GM18909 (cell line): Measurements from ENCODE around the gene DDX1.

ENCODE experiments used
- ATAC-seq: cut with Tn5 transposase; IDR thresholded peaks from one replicate; pipeline ENCODE4 v1.9.1; 2021; ENCODE audit warnings: mild to moderate bottlenecking; ENCODE audit not compliant: unreplicated experiment, poor library complexity

DDX1 gene

GRCh38 chr2:15642011-15642814 is 50.5 kb downstream of the DDX1 start:
- ATAC-seq: no peak

GRCh38 chr2:15642815-15643500 is 51.3 kb downstream of the DDX1 start:
- no peak for ATAC-seq

DNA sequence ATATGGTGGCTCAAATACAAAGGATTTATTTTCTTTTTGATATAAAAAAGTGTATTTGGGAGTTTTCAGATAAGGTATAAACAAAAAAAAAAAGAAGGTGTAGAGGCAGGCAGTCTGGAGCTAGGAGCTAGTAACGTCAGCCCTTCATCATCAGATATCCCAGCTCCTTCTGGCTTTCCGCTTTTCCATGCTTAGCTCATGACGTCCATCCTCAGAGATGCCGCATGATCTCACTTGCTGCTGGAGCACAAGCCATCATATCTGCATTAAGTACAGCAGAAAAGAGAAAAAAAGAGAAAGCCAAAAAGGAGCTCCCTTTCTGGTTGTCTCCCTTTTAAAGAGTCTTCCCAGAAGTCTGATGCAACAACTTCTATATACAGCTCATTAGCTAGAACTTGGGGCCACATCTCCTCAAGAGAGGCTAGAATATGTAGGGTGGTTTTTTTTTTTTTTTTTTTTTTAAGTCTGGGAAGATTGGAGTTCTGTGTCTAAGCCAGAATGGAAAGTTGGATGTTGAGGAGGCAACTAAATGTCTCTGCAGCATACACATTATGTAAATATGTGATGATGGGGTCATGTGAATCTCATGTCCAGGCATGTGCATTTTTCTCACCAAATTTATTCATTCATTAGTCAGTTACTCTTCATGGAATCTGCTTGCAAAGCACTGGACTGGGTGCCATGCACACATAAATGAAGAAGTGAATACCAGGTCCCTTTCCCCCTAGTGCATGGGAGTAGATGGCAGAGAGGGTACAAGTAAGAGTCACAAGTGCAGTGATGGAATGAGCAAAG is 52.3 kb downstream of the DDX1 start:
- ATAC-seq: no peak

- no peak for ATAC-seq
These were observed 53.6 kb downstream of the DDX1 start for GRCh38 chr2:15645300-15645699.

DNA sequence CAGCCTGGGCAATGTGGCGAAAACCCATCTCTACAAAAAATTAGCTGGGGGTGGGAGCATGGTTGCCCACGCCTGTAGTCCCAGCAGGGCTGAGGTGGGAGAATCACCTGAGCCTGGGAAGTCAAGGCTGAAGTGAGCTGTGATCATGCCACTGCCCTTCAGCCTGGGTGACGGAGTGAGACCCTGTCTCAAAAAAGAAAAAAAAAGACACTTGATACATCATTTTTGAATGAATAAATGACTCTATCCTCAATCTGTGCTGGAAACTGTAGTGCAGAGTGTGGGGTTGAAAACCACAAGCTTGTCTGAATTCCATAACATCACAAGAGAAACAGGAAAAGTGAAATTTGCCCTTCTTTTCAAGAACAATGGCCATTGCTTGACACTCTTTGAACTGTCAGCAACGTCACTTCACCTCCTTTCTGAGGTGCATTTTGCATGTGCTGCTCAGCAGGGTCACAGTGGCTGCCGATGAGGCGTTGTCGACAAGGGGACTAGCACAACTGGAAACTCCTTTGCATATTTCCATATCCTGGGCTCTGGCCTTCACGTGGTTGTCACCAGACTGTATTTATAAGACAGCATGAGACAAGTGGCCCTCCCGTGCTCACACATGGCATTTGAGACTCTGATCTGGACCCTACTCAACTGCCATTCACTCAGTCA is 54.2 kb downstream of the DDX1 start:
- no peak for ATAC-seq

GRCh38 chr2:15646661-15647060 is 55.0 kb downstream of the DDX1 start:
- no peak for ATAC-seq

DNA sequence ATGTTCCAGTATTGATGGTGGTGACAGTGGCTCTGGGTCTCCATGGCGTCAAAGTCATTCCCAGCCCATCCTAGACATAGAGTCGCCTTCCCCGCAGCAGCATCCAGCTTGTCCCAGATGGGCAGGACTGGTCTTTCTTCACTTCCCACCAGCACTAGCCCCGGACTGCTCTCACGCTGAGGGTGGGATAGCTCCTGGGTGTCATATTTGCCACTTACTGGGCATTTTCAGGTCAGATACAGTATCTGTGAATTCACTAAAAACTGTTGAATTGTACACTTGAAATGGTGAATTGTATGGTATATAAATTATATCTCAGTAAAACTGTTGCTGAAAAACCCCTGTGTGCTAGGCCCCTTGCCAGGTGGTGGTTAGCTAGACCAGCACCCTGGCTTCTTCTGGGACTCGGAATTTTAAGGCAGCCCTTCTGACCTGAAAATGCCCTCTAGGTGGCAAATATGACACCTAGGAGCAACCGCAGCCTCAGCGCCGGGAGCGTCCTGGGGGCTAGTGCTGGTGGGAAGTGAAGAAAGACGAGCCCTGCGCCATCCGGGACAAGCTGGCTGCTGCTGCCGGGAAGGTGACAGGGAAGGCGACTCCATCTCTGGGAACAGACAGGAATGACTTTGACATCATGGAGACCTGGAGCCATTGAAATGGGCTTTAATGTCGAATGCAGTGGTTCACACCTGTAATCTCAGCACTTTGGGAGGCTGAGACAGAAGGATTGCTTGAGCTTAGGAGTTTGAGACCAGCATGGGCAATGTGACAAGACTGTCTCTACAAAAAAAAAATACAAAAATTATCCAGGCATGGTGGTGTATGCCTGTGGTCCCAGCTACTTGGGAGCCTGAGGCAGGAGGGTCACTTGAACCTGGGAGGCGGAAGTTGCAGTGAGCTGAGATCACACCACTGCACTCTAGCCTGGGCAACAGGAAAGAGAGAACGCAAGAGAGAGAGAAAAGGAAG is 56.2 kb downstream of the DDX1 start:
- ATAC-seq: no peak

DNA sequence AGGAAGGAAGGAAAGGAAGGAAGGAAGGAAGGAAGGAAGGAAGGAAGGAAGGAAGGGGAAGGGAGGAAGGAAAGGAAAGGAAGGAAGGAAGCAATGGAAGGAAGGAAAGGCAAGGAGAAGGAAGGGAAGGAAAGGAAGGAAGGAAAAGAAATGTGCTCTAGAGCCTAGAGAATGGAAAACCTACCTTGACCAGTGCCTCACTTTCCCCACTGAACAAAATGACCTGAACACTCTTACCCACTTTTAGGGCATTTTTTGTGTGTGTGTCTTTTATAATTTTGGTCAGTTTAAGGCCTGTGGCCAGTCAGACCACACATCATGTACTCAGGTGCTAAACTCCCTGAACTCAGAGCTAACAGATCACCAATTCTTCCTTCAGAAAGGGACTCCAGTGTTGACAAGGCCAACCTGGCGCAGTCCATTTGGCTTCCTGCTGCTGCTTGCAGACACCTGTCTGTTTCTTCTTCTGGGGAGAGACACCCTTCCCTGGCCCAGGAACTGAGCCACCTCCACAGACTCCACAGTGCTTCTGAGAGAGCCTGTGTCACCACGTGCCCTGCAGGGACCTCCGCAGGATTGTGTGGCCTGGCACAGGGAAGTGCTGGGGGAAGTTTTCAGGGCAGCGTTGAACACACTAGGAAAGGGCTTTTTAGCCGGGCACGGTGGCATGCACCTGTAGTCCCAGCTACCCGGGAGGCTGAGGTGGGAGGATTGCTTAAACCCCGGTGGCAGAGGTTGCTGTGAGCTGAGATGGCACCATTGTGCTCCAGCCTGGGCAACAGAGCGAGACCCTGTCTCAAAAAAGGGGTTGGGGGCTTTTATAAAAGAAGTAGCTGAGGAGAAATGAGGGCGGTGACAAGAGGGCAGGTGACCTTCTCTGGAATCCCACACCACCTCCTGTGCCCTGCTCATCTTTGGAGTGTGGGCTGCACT is 57.2 kb downstream of the DDX1 start:
- no peak for ATAC-seq

DNA sequence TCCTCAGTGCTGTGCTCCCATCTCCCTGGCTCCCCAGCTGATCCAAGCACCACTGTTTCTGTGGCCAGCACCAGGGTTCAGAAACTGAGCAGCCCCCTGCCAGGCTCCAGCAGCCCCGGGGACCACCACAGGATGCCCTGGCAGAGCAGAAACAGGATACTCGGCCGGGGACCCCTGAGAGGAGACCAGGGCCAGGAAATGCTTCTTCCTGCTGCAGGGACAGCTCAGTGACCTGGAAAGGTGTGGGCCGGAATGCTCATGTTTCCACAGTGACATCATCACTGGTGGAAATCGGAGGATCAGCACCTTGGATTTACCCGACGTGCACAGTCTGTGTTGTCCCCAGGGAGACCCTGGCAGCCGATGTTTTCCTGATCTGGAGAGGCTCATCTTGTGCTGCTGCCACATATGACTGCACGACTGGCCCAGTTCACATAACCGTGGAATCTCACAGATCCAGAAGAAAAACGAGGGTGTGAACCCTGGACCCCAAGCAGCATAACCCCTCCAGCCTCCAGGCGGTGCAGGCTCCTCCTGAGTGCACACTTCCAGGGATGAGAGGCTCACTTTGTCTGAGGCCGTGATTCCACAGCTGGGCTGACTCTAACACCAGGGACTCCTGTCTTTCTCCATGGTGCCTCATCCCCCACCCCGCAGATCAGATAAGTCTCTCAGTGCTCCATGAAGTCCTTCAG is 58.0 kb downstream of the DDX1 start:
- no peak for ATAC-seq

- ATAC-seq: no peak
These were observed 59.1 kb downstream of the DDX1 start for GRCh38 chr2:15650616-15651366.

DNA sequence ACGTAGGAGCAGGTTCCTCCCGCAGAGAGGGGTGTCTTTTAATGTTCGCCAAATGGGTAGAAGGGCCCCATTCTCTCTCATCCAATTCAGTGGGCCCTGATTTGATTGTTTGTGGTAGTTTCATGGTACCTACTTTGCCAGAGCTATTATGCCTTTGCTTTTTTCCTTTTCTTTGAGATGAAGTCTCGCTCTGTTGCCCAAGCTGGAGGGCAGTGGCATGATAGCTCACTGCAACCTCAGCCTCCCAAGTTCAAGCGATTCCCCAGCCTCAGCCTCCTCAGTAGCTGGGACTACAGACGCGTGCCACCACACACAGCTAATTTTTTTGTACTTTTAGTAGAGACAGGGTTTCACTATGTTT is 59.7 kb downstream of the DDX1 start:
- no peak for ATAC-seq

GRCh38 chr2:15652252-15652651 is 60.6 kb downstream of the DDX1 start:
- no peak for ATAC-seq

GRCh38 chr2:15652801-15653200 is 61.1 kb downstream of the DDX1 start:
- no peak for ATAC-seq

DNA sequence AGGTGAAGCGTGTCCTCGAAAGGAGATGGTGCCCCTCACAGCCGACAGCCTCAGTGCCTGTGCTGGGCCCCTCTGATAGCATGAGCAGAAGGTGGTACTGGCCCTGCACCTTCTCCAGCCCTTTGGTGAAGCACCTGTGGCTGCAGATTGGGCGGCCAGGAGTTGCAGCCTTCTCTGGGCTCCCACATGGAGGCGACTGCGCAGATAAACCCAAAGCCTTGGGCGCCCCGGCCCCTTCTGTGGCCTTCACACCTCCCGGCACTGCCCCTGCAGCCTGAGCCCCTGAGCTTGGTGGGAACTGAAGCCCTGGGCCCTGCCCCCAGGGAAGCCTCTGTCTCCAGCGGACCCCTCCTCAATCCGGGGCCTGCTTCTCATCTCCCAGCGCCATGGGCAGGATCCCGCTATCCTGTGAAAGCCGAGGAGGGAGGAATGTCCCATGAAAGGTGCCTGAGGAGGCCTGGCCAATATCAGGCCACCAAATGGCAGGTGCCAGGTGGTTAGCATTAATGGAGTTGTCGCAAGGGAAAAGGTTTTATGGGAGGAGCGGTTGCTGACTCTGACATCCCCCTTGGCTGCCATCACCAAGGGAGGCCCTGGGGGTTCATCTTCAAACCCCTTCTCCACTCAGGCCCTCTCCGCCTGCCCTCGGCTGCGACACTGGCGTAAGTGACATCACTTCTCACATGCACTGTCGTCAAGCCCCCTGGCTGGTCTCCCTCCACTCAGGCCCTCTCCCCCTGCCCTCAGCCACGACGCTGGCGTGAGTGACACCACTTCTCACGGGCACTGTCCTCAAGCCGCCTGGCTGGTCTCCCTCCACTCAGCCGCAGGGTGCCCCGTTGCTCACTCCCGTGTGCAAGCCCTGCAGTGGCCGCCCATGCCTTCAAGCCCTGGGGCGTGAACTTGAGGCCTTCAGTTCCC is 62.4 kb downstream of the DDX1 start:
- no peak for ATAC-seq

GRCh38 chr2:15654727-15655073 is 63.0 kb downstream of the DDX1 start:
- ATAC-seq: no peak

DNA sequence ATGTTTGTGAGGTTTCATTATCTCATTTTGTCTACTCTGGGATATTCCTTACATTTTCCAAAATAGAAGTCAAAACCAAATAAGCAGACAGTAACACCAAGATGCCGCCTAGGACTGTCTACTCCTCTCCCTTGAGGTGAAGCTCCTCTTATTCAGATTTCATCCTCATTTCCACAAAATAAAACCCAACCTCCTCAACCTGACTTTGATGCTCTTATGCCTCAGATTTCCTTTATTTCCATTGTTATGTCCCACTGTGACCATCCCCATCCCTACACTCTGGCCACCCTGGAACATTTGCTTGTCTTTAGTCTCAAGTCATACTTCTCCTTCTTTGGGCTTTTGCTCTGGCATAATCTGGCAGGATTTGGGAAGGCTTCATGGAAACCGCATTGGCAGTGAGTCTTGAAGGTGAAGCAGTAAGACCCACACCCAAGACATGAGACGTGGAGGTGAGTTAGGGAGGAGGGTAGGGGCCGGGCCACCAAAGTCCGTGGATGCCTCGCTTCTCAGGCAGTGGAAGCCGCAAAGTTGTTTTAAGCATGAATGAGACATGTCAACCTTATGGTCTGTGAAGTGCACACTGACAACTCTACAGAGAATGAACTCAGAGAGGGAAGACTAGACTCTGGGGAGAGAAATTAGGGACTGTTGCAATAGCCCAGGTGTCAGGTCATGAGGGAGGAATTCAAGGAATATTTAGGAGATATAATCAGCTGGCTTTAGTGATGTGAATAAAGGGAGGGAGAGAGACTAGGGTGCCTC is 63.6 kb downstream of the DDX1 start:
- no peak for ATAC-seq
